Neural crest cell (in vitro differentiated cells): ENCODE measurements around the gene PAPOLB. TPM values are rescaled to one million over a fixed set of nuclear protein-coding genes. Genes with fewer than 3 reads are reported as not detected.

ENCODE experiments used
- DNase-seq: peaks from one replicate; pipeline ENCODE4 v3.0.0; 2021; ENCODE audit warnings: low read depth, mixed read lengths, low spot score
- H3K27ac Mint-ChIP-seq: one replicate; pipeline ENCODE4 v1.8.0; 2021; ENCODE audit warnings: mild to moderate bottlenecking, mixed read lengths; ENCODE audit not compliant: unreplicated experiment
- H3K27me3 Mint-ChIP-seq: 2 replicates; pipeline ENCODE4 v1.8.0; 2021; ENCODE audit warnings: low read depth, mild to moderate bottlenecking, mixed read lengths
- H3K36me3 Mint-ChIP-seq: 2 replicates; pipeline ENCODE4 v1.8.0; 2021; ENCODE audit warnings: low read depth, mild to moderate bottlenecking, mixed read lengths
- H3K4me1 Mint-ChIP-seq: 2 replicates; pipeline ENCODE4 v1.8.0; 2021; ENCODE audit warnings: mixed read lengths
- H3K4me3 Mint-ChIP-seq: one replicate; pipeline ENCODE4 v1.8.0; 2021; ENCODE audit warnings: mild to moderate bottlenecking, mixed read lengths
- H3K9me3 Mint-ChIP-seq: 2 replicates; pipeline ENCODE4 v1.8.0; 2021; ENCODE audit warnings: mixed read lengths
- total RNA-seq: library from RNA; stranded (reverse); gene quantifications from 2 replicates; pipeline ENCODE4 v1.2.1, GENCODE V29; 2021
- TF ChIP-seq, protein P1 (sequence below): fragments of 200-600 bp; sonication (generic); conservative IDR thresholded peaks from 2 replicates; pipeline ENCODE4 v1.5.0; 2021; ENCODE audit warnings: antibody characterized with exemption, mild to moderate bottlenecking

Gene PAPOLB
- total RNA-seq, 1 donor from 2014 or later, result 0.26 TPM

GRCh38 chr7:4882169-4883032 is 20.6 kb upstream of the PAPOLB start:
- H3K27ac Mint-ChIP-seq, result peak overlapping the region; percentile 96
- DNase-seq, result peak; percentile 28
- peak overlapping the region; percentile 92 for H3K4me3 Mint-ChIP-seq
- H3K9me3 Mint-ChIP-seq, result no peaks in the 10 kb centered on the region
- H3K27me3 Mint-ChIP-seq, result peaks cover 3% of the 10 kb centered on the region
- H3K36me3 Mint-ChIP-seq, result no peaks in the 10 kb centered on the region
- TF ChIP-seq, protein P1, sequence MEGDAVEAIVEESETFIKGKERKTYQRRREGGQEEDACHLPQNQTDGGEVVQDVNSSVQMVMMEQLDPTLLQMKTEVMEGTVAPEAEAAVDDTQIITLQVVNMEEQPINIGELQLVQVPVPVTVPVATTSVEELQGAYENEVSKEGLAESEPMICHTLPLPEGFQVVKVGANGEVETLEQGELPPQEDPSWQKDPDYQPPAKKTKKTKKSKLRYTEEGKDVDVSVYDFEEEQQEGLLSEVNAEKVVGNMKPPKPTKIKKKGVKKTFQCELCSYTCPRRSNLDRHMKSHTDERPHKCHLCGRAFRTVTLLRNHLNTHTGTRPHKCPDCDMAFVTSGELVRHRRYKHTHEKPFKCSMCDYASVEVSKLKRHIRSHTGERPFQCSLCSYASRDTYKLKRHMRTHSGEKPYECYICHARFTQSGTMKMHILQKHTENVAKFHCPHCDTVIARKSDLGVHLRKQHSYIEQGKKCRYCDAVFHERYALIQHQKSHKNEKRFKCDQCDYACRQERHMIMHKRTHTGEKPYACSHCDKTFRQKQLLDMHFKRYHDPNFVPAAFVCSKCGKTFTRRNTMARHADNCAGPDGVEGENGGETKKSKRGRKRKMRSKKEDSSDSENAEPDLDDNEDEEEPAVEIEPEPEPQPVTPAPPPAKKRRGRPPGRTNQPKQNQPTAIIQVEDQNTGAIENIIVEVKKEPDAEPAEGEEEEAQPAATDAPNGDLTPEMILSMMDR, result no peak
- peaks cover 31% of the 10 kb centered on the region for H3K4me1 Mint-ChIP-seq

DNA sequence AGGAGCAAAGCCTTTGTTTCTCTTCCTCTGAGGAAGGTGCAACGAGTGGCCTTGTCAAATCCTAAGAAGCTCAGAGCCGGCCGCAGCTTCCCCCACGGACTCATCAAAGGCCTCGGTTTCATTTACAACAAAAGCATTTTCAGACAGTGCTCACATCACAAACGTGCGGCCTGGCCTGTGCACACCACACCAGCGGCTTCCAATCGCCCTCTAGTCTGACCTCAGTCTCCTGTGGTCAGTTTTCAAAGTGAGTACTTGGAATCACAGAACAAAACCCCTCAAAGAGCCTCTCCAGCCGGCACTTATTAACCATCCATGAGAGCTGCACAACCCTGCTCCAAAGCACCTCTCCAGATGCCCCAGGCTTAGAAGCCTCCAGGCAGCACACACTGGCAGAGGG is 18.4 kb upstream of the PAPOLB start:
- Mint-ChIP-seq H3K4me3 (peak overlapping the region; percentile 86), H3K9me3 (no peaks in the 10 kb centered on the region), H3K27me3 (peaks cover 3% of the 10 kb centered on the region), H3K36me3 (no peaks in the 10 kb centered on the region), H3K27ac (peak overlapping the region; percentile 44), H3K4me1 (peaks cover 28% of the 10 kb centered on the region)
- no peak for DNase-seq
- TF ChIP-seq, protein P1, result no peak

GRCh38 chr7:4879396-4880081 is 17.7 kb upstream of the PAPOLB start:
- Mint-ChIP-seq H3K4me3 (peak overlapping the region; percentile 86), H3K27me3 (peaks cover 3% of the 10 kb centered on the region), H3K36me3 (no peaks in the 10 kb centered on the region), H3K4me1 (peaks cover 28% of the 10 kb centered on the region), H3K27ac (peak overlapping the region; percentile 50), H3K9me3 (no peaks in the 10 kb centered on the region)
- TF ChIP-seq, protein P1, result no peak
- no peak for DNase-seq

DNA sequence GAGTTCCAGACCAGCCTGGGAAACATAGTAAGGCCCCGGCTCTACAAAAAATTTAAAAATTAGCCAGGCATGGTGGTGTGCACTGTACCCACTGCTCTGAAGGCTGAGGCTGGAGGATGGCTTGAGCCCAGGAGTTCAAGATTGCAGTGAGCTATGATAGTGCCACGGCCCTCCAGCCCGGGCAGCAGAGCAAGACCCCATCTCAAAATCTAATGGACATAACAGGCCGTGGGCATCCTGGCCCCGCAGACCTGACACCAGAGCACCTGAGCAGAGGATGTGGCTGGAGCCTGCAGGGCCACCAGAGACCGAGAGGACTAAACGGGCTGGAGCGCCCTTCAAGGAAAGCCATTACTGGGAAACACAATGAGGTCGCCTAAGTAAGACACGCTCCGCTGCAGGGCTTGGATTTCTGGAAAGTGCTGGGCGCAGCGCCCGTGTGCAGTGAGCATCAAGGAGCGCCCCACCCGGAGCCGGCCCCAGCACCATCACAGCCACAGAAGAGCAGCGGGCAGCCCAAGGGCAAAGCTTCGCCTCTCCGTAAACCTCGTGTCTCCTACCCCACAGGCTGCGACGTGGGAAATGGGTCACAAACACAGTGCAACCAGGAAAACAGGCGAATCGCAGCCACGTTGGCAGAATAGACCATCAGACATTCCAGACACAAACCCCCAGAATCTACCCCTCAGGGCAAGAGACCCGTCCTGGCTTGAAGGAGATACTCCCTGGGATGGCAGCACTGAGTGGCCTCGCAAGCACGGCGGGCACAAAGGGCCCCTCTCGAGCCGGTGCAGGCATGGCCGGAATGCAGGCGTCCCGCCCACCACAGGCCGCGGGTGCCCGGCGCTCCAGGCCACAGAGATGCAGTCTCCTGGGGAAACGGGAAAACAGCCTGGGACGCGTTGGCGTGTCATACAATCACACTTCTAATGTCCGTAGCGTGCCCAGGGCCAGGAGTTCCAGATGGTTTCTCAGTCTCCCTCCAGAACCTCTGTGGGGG is 16.8 kb upstream of the PAPOLB start:
- Mint-ChIP-seq H3K27ac (no peak overlapping the region), H3K4me3 (peak overlapping the region; percentile 34), H3K4me1 (peaks cover 28% of the 10 kb centered on the region), H3K9me3 (no peaks in the 10 kb centered on the region), H3K27me3 (peaks cover 3% of the 10 kb centered on the region), H3K36me3 (no peaks in the 10 kb centered on the region)
- TF ChIP-seq, protein P1, result no peak
- no peak for DNase-seq

- H3K27ac Mint-ChIP-seq, result no peak overlapping the region
- DNase-seq, result no peak
- H3K9me3 Mint-ChIP-seq, result no peaks in the 10 kb centered on the region
- no peaks in the 10 kb centered on the region for H3K27me3 Mint-ChIP-seq
- H3K4me1 Mint-ChIP-seq, result peaks cover 16% of the 10 kb centered on the region
- TF ChIP-seq, protein P1, result no peak
- H3K36me3 Mint-ChIP-seq, result no peaks in the 10 kb centered on the region
- H3K4me3 Mint-ChIP-seq, result peak overlapping the region; percentile 9
Measured at GRCh38 chr7:4876586-4876985, 14.8 kb upstream of the PAPOLB start.
